ENCODE results near the gene KLF4. TPM values are rescaled to one million over a fixed set of nuclear protein-coding genes. Genes with fewer than 3 reads are reported as not detected.

Gene KLF4
- polyA plus RNA-seq, 1 donor from 2014 or later: 0.92 TPM

GRCh38 chr9:107489144-107489673, 360 bp downstream of the KLF4 start:
- H3K27ac ChIP-seq (ENCODE audit: low read length): no peak overlapping the region
- H4K20me1 ChIP-seq (ENCODE audit: insufficient read depth): no peaks in the 10 kb centered on the region
- H3F3A ChIP-seq (ENCODE audit: insufficient read depth, low read length, poor library complexity, severe bottlenecking): no peaks in the 10 kb centered on the region
- H3K79me2 ChIP-seq (replicated peaks; ENCODE audit: insufficient read depth, low read length): no peaks in the 10 kb centered on the region
- peak overlapping the region; percentile 60 for H3K4me2 ChIP-seq (ENCODE audit: low read length)
- no peak for TF ChIP-seq EZH2 (IDR thresholded peaks at IDR 0.05; ENCODE audit: borderline replicate concordance, insufficient read depth, low read length, poor library complexity, severe bottlenecking)
- TF ChIP-seq SMC3 (conservative IDR thresholded peaks at IDR 0.05; ENCODE audit: poor library complexity): no peak
- TF ChIP-seq REST (IDR thresholded peaks at IDR 0.05; ENCODE audit: borderline replicate concordance): no peak
- no peak for TF ChIP-seq TAF1 (IDR thresholded peaks at IDR 0.05; ENCODE audit: low read depth)
- no peak for TF ChIP-seq MXI1 (conservative IDR thresholded peaks at IDR 0.05; ENCODE audit: poor library complexity, severe bottlenecking)
- no peak for TF ChIP-seq EP300 (conservative IDR thresholded peaks at IDR 0.05; ENCODE audit: poor library complexity, severe bottlenecking)
- TF ChIP-seq RAD21 (conservative IDR thresholded peaks at IDR 0.05): no peak
- TF ChIP-seq CTCF (IDR thresholded peaks at IDR 0.05; ENCODE audit: poor library complexity, severe bottlenecking): no peak
- no peaks in the 10 kb centered on the region for H3K36me3 ChIP-seq (ENCODE audit: insufficient read depth, low read length)
- no peaks in the 10 kb centered on the region for H3K9me2 ChIP-seq (ENCODE audit: insufficient read depth, low read length)
- H3K9me3 ChIP-seq (ENCODE audit: low read length): no peaks in the 10 kb centered on the region
- H3K27me3 ChIP-seq (ENCODE audit: insufficient read depth, low read depth, low read length): peaks cover 69% of the 10 kb centered on the region
- H3K4me3 ChIP-seq (ENCODE audit: low read length): peak overlapping the region; percentile 83
- H3K9ac ChIP-seq (ENCODE audit: low read length): peak overlapping the region; percentile 41
- H2AFZ ChIP-seq (ENCODE audit: low read depth, low read length): no peak overlapping the region

- Histone ChIP-seq H3F3A (ENCODE audit: insufficient read depth, low read length, poor library complexity, severe bottlenecking) (no peaks in the 10 kb centered on the region), H3K9me2 (ENCODE audit: insufficient read depth, low read length) (no peaks in the 10 kb centered on the region), H3K9ac (ENCODE audit: low read length) (peak overlapping the region; percentile 41), H3K36me3 (ENCODE audit: insufficient read depth, low read length) (no peaks in the 10 kb centered on the region), H3K9me3 (ENCODE audit: low read length) (no peaks in the 10 kb centered on the region), H3K4me3 (ENCODE audit: low read length) (peak overlapping the region; percentile 83), H3K27ac (ENCODE audit: low read length) (no peak overlapping the region), H3K4me2 (ENCODE audit: low read length) (peak overlapping the region; percentile 60), H4K20me1 (ENCODE audit: insufficient read depth) (no peaks in the 10 kb centered on the region), H2AFZ (ENCODE audit: low read depth, low read length) (no peak overlapping the region), H3K27me3 (ENCODE audit: insufficient read depth, low read depth, low read length) (peaks cover 69% of the 10 kb centered on the region), H3K79me2 (replicated peaks; ENCODE audit: insufficient read depth, low read length) (no peaks in the 10 kb centered on the region)
- TF ChIP-seq EZH2 (IDR thresholded peaks at IDR 0.05; ENCODE audit: borderline replicate concordance, insufficient read depth, low read length, poor library complexity, severe bottlenecking) (no peak), POLR2AphosphoS5 (IDR thresholded peaks at IDR 0.05) (peak; percentile 14), TAF1 (IDR thresholded peaks at IDR 0.05; ENCODE audit: low read depth) (no peak), EP300 (conservative IDR thresholded peaks at IDR 0.05; ENCODE audit: poor library complexity, severe bottlenecking) (no peak), MXI1 (conservative IDR thresholded peaks at IDR 0.05; ENCODE audit: poor library complexity, severe bottlenecking) (peak; percentile 43), CTCF (IDR thresholded peaks at IDR 0.05; ENCODE audit: poor library complexity, severe bottlenecking) (peak; percentile 12), REST (IDR thresholded peaks at IDR 0.05; ENCODE audit: borderline replicate concordance) (no peak), SMC3 (conservative IDR thresholded peaks at IDR 0.05; ENCODE audit: poor library complexity) (no peak), RAD21 (conservative IDR thresholded peaks at IDR 0.05) (no peak)
Measured at GRCh38 chr9:107488375-107489143, 1.0 kb downstream of the KLF4 start.
